NCI-H2171 treated with DMSO at 0.1 percent for 48 hours (cell line): ENCODE results near the gene IZUMO1.
"Not testable (repeated sequence)": the region's sequence is repeated elsewhere in the genome, so short reads cannot be mapped to it uniquely, and the experiment has no call there.

Experiments used
- DNase-seq: peaks from one replicate; lab custom pipeline; 2025; lab: John Stamatoyannopoulos, UW

IZUMO1 gene

GRCh38 chr19:48737360-48737998, 9.2 kb downstream of the IZUMO1 start:
- peak; percentile 11 for DNase-seq

GRCh38 chr19:48735031-48735615, 11.6 kb downstream of the IZUMO1 start:
- DNase-seq: peak; percentile 74

- DNase-seq: no peak
These were observed 12.1 kb downstream of the IZUMO1 start for GRCh38 chr19:48734625-48735024.

- DNase-seq: no peak
These were observed 15.3 kb downstream of the IZUMO1 start for GRCh38 chr19:48731452-48731851.

GRCh38 chr19:48728911-48729664, 17.6 kb downstream of the IZUMO1 start:
- DNase-seq: no peak

- DNase-seq: no peak
These were observed 20.2 kb downstream of the IZUMO1 start for GRCh38 chr19:48726556-48726955.

- DNase-seq: peak; percentile 71
These were observed 21.6 kb downstream of the IZUMO1 start for GRCh38 chr19:48724796-48725753.

- DNase-seq: no peak
These were observed 24.5 kb downstream of the IZUMO1 start for GRCh38 chr19:48722196-48722708.

GRCh38 chr19:48720613-48721296, 26.0 kb downstream of the IZUMO1 start:
- peak; percentile 100 for DNase-seq

GRCh38 chr19:48720251-48720612, 26.5 kb downstream of the IZUMO1 start:
- no peak for DNase-seq

- peak; percentile 76 for DNase-seq
These were observed 27.2 kb downstream of the IZUMO1 start, which contains the start of gene MAMSTR for GRCh38 chr19:48719263-48720171. MAMSTR (minus strand) TSS chr19:48719725; CDS start chr19:48719031, 694 bp downstream.

- DNase-seq: no peak
These were observed 27.9 kb downstream of the IZUMO1 start for GRCh38 chr19:48718711-48719231.

- DNase-seq: not testable (repeated sequence)
These were observed 28.6 kb downstream of the IZUMO1 start for GRCh38 chr19:48718106-48718505.

- DNase-seq: peak; percentile 48
These were observed 30.0 kb downstream of the IZUMO1 start for GRCh38 chr19:48716562-48717291.

GRCh38 chr19:48715681-48716171, 31.0 kb downstream of the IZUMO1 start:
- DNase-seq: no peak

GRCh38 chr19:48714759-48715675, 31.7 kb downstream of the IZUMO1 start:
- DNase-seq: no peak

GRCh38 chr19:48713864-48714755, 32.6 kb downstream of the IZUMO1 start:
- peak; percentile 99 for DNase-seq
